Stimulated activated naive CD4-positive, alpha-beta T cell treated with Interleukin-2 at 50 U/mL for 16 hours (primary cell): ENCODE results near the gene HNRNPM.

ENCODE experiments used
- DNase-seq: peaks from one replicate; lab custom pipeline; 2025; lab: John Stamatoyannopoulos, UW

HNRNPM gene

DNA sequence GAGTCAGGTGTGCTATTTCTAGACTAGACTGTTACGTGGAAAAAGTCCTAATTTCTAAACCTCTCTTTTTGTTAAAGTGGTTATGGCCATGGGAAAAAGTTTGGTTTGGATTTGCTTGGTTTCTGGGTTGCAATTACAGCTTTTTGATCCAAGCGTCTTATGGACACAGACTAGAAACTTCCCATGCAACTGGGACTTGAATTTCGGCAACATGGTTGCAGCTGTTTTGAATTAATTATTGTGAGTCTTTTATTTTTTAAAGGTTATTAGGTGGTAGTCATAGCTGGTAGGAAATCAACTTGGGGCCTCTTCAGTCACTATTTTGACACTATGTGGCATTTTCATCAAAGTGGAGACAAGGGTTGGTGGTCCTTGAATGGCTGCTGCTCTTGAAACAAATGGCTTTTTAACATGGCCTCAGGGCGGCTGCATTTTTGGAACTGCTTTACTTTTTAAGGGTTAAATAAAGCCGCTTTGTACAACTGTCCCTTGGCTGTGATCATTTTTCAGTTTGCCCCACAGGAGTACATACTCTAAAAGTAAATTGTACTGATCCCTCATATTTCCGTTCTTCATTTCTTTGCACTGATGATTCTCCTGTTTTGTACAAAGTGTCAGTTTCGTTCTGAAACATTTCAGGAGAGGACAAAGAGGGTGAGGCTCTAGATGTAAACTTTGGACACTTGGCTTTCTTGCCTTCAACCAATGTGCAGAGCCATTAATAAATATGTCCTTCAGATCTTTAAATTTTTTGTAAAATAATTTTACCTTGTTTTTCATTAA lies 15.9 kb downstream of the HNRNPM start:
- DNase-seq = no peak

DNA sequence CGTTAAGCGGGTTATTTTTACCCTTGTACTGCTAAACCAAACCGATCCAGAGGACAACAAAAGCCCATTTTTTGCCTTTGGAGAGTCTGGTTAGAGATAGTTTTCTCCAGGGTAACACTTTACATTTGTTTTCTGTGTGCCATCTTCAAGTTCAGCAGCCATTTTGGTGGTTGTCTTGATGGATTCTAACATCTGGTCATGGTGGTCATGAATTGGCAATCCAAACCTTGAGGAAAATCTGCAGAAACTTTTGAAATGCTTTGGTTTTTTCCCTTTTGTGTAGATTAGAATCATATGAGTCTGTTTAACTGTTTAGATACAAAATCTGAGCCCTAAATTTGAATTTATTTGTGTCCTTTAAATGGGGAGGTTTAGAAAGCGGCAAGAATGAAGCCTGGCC lies 16.6 kb downstream of the HNRNPM start:
- DNase-seq = no peak

DNA sequence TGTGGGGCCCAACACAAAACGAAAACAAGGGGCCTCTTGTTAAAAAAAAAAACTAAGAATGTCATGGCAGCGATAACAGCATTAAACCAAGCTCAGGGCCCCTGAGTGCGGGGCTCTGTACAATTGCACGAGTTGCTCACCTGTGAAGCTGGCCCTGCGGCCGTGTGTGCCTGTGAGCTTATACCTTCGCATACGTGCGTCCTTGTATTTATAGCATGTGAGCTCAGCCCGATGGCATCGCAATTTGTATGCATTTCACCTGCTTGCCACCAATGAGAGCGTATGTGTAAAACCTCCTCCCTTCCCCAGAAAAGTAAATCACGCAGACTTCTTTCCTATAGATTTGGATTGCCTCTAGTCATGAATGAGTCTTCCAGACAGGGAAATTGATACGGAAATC lies 17.1 kb downstream of the HNRNPM start:
- DNase-seq = no peak

DNA sequence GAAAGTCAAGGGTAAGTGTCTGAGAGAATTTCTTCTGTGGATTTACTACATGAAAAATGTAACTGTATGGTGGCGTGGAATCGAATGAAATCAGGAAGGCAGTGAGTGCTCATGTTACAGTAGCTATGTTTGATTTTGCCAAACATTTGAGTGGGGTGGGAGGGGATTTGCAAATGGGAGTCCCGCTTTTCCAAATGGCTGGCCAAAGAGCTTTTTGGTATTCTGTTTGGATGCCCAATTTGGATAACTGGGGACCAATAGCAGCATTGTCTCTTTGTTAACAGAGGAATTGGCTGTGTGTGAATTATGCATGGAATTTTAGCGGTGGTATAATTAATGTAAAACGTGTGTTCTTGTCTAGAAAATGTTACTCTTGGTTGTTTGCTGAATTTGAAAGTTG lies 17.8 kb downstream of the HNRNPM start:
- DNase-seq = no peak

DNA sequence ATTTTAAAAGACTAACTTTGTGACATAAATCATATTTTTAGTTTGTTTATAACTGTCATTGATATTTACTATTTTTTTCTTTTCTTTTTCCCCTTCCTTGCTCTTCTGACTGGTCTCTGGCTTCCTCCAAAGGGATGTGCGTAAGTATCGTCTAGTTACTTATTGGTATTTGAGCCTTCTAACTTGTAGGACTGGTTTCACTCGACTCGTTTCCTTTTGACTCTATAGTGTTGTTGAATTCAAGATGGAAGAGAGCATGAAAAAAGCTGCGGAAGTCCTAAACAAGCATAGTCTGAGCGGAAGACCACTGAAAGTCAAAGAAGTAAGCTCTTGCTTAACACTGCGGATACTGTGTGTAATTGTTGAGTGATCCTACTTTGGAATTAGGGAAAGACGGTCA lies 18.6 kb downstream of the HNRNPM start:
- no peak for DNase-seq

DNA sequence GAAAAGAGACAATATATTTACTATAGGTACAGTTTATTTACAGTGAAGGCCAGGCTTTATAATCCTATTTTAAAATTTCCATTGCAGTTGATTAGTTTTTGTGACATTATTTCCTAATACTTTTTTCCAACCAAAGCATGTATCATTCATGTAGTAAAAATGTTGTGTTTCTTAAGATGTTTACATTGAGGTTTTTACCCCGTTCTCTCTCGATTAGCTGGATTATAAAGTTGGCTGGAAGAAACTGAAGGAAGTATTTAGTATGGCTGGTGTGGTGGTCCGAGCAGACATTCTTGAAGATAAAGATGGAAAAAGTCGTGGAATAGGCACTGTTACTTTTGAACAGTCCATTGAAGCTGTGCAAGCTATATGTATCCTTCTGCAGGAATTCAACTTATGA lies 21.2 kb downstream of the HNRNPM start:
- DNase-seq = no peak

DNA sequence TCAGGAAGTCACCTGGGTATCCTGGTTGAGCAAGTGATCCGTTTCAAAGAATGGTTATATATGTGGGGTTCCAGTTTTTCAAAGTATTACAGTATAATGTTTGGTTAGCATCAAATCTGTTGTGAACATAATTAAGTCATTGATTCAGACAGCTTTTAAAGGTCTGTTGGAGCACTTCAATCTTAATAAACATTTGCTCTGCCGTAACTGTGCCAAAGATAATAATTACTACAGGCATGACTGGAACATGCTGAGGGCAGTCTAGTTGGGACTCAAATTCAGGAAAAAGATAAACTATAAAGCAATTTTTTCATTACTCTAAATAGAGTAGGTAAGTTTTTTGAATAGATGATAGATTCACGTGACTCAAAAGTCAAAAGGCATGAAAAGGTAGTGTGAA lies 23.3 kb downstream of the HNRNPM start:
- no peak for DNase-seq

DNA sequence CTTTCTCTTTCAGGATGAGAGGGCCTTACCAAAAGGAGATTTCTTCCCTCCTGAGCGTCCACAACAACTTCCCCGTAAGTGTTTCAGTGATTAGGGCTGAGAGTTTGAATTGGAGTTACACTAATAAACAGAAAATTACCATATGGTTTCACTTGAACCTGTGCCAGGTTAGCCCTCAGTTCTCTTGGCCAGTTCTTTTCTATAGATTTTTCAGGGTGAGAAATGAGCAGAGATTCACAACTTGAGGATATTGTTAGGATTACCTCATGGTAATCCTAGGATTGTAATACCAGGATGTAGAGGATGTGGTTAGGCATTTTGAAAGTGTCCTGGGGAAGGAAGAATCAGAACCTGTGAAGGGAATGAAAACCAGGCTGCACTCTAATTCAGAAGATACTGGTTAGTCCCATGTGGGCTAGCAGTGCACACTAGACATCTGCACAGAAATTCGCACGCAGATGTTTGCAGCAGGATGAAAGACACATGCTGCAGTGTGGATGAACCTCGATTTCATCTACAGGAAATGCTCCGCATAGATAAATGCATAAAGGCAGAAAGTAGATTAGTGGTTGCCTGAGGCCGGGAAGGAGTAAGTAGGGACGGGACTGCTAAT lies 24.1 kb downstream of the HNRNPM start:
- no peak for DNase-seq

DNA sequence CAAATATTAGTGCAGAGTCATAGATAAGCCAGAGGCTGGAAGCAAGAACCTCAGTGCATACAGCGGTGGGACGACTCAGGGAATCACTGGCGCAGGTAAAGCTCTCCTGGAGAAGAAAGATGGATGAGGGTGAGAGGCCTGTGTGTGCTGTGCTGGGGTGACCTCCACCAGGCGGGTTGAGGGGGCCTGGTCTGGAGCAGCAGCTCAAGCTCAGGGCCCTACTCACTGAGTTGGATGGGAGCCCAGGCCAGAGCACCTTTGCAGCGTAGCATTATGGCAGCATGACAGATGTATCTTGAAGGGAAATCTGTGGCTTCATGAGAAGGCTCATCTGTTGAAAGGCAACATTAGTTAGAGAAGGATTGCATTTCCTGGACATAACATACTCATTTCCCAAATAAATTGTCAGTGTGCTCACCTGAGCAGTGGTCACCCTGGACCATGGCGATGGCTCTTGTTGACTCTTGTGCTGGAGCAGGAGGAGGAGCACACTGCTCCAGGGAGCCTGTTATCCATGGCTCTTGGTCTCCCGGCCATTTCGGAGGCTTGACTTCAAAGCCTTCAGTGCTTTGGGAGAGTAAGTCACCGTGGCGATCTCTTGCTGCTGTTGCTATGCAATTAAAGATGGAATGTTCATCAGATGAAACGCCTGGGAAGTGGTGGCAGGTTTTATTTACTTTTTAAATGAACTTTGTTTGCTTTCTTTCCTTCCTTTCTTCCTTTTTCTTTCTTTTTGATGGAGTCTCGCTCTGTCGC lies 25.0 kb downstream of the HNRNPM start:
- DNase-seq = no peak

DNA sequence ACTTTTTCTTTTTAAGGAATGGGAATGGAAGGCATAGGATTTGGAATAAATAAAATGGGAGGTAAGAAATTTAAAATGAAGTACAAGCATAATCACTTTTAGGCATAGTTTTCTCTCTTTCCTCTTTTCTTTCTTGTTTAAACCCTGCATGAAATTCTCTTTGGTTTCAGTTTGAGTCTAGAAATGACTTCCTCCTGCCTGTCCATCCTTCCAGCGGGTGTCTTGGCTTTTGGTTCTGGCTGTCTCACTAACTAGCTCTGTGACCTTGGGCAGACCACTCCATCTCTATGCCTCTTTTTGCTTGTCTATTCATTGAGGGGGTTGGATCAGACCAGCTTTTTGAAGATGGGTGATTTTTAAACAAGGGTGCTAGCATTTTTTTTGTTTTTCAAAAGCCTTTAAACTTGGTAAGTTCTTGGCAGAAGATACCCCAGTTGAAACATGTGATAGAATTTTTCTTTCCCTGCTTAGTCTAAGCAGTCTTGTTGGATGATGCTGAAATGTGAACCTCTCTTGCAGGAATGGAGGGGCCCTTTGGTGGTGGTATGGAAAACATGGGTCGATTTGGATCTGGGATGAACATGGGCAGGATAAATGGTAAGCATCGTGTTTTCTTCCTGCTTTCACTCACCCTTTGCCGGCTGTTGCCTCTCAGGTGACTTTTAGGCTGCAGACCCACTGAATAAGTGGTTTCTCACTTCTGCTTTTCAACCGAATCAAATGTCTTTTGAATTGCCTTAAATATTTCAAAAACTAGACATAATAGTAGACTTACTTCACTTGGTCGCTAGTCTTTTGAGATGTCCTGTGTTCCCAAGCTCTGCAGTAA lies 29.1 kb downstream of the HNRNPM start:
- DNase-seq = no peak

DNA sequence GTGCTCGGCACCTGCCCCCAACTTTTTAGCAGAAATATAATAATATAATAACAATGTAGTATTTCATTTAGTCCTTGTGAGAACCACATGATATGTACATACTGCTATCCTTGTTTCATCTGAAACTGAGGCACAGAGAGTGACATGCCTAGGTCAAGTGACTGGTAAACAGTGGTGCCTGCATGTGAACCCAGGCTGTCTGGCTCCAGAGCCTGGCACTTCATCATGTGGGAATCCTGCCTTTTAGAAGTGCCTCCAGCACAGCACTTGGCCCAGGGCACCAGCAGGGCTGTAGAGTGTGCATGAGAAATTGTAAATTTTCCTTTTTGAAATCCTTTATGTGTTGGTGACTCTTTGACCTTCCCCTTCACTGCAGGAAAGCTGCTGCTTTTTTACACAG lies 30.2 kb downstream of the HNRNPM start:
- DNase-seq = no peak

DNA sequence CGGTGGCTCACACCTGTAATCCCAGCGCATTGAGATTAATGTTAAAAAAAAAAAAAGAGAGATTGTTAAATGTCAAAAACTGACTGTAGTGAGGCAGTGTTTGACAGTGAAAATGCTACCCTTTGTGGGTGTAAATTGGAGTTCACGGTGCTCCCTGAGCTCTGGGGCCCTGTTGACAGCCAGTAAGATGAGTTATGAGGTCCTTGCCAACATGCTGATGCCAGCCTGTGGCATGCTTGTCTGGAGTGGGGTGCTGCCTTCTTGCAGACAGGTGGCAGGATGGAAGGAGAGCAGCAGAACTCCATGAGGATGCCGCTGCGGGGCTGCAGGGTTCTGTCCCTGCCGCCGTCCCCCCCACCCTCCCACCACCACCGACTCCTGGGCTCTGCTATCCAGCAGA lies 31.7 kb downstream of the HNRNPM start:
- DNase-seq = no peak

DNA sequence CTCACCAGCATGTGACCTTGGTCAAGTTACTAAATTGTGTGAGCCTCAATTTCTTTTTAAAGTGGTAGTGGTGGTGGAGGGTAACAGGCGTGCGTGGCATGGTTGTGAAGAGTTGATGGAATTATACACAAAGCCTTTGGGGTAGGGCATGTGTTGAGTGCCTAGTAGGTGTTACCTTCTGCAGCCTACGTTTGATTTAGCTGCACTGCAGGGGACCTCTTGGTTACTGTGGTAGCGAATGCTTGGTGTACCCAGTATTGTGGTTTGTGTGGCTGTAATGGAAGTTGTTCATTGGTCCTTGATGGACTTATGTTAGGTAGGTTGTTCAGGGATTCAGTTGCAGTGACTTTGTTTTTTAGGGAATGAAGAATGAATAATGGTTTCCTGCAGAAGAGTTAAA lies 33.1 kb downstream of the HNRNPM start:
- no peak for DNase-seq

DNA sequence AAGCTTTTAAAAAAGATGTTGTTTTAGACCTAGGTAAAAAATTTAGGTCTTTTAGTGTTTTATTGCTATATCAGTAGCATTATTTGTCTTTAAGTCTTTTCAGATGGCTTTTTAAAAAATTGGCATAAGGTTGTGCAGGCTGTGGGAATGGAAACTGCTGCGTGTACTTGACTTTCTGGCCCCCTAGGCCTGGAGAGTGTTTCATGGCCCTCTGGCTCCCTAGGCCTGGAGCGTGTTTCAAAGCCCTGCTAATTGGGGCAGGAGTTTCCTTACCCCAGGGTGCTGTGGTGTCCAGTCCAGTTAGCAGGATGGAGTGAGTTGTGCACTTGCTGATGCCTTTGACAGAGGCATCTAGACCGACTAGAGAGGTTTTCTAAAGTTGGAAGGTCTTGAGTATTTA lies 33.8 kb downstream of the HNRNPM start:
- no peak for DNase-seq

DNA sequence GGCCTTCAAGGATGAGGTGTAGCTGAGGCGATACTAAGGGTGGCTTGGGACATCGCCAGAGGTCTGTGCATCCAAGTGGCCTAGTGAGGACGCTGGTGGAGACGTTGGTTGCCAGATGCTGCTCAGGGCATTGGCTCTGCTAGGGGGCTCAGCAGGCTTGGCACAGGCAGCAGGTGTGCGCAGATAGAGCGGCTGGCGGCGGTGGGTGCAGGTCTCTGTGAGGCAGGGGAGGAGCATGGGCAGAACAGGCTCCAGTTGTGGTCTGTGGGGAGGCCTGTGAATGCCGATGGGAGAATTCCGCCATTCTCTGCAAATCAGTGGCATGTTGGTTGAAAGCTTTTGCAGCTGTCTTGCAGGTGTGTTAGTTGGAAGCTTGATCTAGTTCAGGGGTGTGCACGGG lies 36.4 kb downstream of the HNRNPM start:
- DNase-seq = no peak

DNA sequence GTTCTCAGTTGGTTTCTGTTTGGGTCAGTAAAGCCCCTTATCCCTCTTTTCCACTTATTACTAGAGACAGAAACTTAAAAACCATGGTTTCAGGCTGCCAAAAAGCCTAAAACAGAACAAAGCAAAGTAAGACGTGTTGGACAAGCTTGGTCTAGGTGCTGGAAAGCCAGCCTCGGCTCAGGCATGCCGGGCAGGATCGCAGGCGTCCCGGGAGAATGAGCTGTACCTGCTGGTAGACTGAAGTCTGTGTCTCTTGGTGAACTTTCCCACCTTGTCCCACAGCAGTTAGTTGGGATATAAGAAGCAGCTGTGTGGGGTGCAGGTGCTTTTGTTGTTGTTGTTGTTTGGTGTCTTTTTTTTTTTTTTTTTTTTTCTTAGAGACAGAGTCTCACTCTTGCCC lies 36.8 kb downstream of the HNRNPM start:
- no peak for DNase-seq

DNA sequence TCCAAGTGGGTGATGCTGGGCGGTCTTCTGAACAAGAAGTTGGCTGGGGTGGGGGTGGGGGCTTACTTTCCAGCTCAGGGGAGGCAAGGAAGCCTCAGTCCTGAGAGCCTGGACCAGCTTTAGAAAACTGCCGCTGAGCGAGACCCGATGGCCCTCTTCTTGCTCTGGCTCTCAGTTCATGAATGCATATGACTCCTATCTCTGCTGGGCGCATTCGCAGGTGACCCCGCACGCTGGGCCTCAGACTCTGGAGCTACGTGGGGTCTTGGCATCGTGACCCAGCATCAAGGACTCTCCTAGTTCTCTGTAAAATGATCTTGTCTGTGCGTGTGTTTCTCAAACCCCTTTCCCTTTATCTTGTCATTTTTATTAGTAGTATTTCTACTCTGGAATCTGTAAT lies 37.9 kb downstream of the HNRNPM start:
- no peak for DNase-seq

DNA sequence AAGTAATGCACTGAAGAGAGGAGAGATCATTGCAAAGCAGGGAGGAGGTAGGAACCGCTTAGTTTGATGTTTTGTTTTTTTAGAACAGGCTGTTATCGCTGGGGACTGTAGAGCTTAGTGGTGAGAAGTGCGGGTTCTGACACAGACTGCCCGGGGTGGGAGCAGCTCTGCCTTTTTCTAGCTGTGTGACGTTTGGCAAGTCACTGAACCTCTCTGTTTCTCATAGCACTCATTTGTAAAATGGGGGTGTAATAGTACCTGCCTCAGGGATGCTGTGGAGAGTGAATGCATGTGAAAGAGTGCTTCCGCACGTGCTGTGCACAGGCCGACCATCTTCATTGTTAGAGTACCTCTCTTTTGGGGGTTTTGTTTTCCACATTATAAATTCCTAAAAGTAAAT lies 38.4 kb downstream of the HNRNPM start:
- DNase-seq = no peak

DNA sequence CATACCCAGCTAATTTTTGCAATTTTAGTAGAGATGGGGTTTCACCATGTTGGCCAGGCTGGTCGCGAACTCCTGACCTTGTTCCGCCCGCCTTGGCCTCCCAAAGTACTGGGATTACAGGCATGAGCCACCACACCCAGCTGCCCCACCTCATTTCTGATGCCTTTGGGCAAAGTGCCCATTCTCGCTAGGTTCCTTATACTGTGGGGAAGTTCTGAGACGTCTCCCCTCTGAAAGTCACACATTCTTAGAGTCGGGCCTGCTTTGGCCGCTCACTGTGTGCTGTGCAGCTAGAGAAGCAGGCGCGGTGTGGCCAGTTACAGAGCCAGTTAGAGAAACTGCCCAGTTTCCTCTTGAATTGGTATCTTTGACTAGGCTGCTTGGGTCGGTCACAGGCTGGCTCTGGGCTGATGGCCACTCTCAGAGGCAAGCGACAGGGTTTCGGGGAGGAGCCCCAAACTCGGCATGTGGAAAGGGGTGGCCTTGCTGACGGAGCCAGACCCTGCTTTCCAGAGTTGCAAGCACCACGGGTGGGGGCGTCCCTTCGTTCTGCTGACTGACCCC lies 39.6 kb downstream of the HNRNPM start:
- no peak for DNase-seq

DNA sequence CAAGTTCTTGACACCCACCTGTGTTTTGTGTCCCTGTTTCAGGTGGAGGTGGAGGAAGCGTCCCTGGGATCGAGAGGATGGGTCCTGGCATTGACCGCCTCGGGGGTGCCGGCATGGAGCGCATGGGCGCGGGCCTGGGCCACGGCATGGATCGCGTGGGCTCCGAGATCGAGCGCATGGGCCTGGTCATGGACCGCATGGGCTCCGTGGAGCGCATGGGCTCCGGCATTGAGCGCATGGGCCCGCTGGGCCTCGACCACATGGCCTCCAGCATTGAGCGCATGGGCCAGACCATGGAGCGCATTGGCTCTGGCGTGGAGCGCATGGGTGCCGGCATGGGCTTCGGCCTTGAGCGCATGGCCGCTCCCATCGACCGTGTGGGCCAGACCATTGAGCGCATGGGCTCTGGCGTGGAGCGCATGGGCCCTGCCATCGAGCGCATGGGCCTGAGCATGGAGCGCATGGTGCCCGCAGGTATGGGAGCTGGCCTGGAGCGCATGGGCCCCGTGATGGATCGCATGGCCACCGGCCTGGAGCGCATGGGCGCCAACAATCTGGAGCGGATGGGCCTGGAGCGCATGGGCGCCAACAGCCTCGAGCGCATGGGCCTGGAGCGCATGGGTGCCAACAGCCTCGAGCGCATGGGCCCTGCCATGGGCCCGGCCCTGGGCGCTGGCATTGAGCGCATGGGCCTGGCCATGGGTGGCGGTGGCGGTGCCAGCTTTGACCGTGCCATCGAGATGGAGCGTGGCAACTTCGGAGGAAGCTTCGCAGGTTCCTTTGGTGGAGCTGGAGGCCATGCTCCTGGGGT lies 41.0 kb downstream of the HNRNPM start:
- no peak for DNase-seq

DNA sequence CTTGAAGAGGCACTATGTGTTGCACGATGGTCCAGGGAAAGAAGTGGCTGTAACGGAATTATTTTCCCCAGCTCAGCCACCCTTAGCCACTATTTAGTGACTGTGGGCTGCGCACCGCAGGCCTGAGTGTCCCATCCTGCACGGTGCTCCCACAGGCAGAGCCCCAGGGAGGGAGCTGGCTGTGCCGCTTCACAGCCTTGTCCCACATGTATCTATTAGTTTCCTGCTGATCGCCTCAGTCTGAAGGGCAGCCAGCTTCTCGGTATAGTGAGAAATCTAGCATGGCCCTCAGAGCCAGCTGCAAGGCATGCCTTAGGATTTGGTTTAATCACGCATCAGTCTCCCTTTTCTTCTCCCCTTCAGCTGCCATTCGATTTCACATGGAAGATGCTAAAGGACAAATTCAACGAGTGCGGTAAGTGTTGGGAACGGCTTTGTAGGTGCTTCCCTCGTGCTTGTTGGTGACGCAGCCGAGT lies 41.9 kb downstream of the HNRNPM start:
- no peak for DNase-seq
